Spleen (tissue), 11 donors: ENCODE results near the gene FITM1. TPM values are rescaled to one million over a fixed set of nuclear protein-coding genes. Genes with fewer than 3 reads are reported as not detected.

Experiments used
- DNase-seq: peaks from one replicate; pipeline ENCODE4 v3.0.0-alpha.2; 2020
- H3K27ac ChIP-seq, 8 donors: fragments of 200-600 bp; sonication (generic) in 7 of 8; 1 replicate in 4 of 8; 2 replicates in 4 of 8; pipeline versions ENCODE4 v1.5.0 to v1.8.0; 2016 to 2021; ENCODE audit warnings: inconsistent platforms in 4 of 8, mild to moderate bottlenecking in 4 of 8, moderate library complexity in 1 of 8
- H3K27me3 ChIP-seq, 7 donors: fragments of 200-600 bp; sonication (generic) in 6 of 7; replicated peaks in 1 of 7; 1 replicate in 4 of 7; 2 replicates in 3 of 7; pipeline versions ENCODE4 v1.5.0 to v1.8.0; 2016 to 2021; ENCODE audit warnings: inconsistent platforms in 3 of 7, mild to moderate bottlenecking in 1 of 7
- H3K36me3 ChIP-seq, 6 donors: fragments of 200-600 bp; sonication (generic) in 5 of 6; 1 replicate in 4 of 6; 2 replicates in 2 of 6; pipeline versions ENCODE4 v1.5.0 to v1.8.0; 2016 to 2021; ENCODE audit warnings: inconsistent platforms in 2 of 6
- H3K4me1 ChIP-seq, 6 donors: fragments of 200-600 bp; sonication (generic) in 5 of 6; 1 replicate in 3 of 6; 2 replicates in 3 of 6; pipeline versions ENCODE4 v1.5.0 to v1.8.0; 2016 to 2021; ENCODE audit warnings: inconsistent platforms in 3 of 6
- H3K4me3 ChIP-seq, 8 donors: fragments of 200-600 bp; sonication (generic) in 7 of 8; 1 replicate in 4 of 8; 2 replicates in 4 of 8; pipeline versions ENCODE4 v1.5.0 to v1.8.0; 2016 to 2021; ENCODE audit warnings: inconsistent platforms in 4 of 8, mild to moderate bottlenecking in 4 of 8, moderate library complexity in 2 of 8
- H3K9me3 ChIP-seq, 8 donors: fragments of 200-600 bp; sonication (generic) in 7 of 8; 1 replicate in 4 of 8; 2 replicates in 4 of 8; pipeline versions ENCODE4 v1.5.0 to v1.8.0; 2016 to 2021; ENCODE audit warnings: inconsistent platforms in 4 of 8
- CTCF ChIP-seq, 11 experiments: fragments of 200-600 bp in 7 of 11; fragments of 450-650 bp in 4 of 11; sonication (generic) in 4 of 11; IDR thresholded peaks in 8 of 11; conservative IDR thresholded peaks in 3 of 11; 1 replicate in 7 of 11; 2 replicates in 4 of 11; pipeline versions ENCODE4 v1.4.0 to v1.8.0; 2016 to 2021; ENCODE audit warnings: antibody characterized with exemption in 11 of 11, inconsistent platforms in 4 of 11, mild to moderate bottlenecking in 1 of 11
- POLR2A ChIP-seq, 3 donors: fragments of 450-650 bp; IDR thresholded peaks; one replicate each; pipeline ENCODE4 v1.5.1; 2017; ENCODE audit warnings: antibody characterized with exemption in 3 of 3, mild to moderate bottlenecking in 1 of 3
- POLR2AphosphoS5 ChIP-seq, 3 donors: sonication (generic); formaldehyde crosslinking; IDR thresholded peaks; one replicate each; pipeline ENCODE4 v1.5.1; 2017; ENCODE audit warnings: antibody characterized with exemption in 3 of 3
- WGBS, 5 donors: extraction: QIAGEN DNeasy Blood & Tissue Kit in 3 of 5; methylation state at CpG; one replicate each; pipeline versions ENCODE4 v1.1.5 to v1.1.7; 2013 to 2018; 5-methylcytosine and 5-hydroxymethylcytosine counted together
- intact Hi-C: fragments of 100-400 bp; cut with DNase I; formaldehyde crosslinking; loops from one replicate; pipeline ENCODE4 v1.15.0; 2023; ENCODE audit warnings: low total_unique reads
- polyA plus RNA-seq, 3 donors: library from polyadenylated mRNA; stranded (reverse); fragments of 200-250 nt; gene quantifications; one replicate each; pipeline ENCODE4 v1.2.1, GENCODE V29; 2013
- total RNA-seq, 7 donors: library from RNA; depleted of rRNA in 3 of 7; stranded (reverse); fragments of >200 nt in 3 of 7; fragmentation: NEBNext Ultra II Directional in 4 of 7; extraction: Animal tissue kit (Norgen Biotek cat#: 25700) in 4 of 7; gene quantifications; one replicate each; pipeline versions ENCODE4 v1.1.0 to v1.2.1, GENCODE V29; 2016 to 2021
- donor health status: healthy with polysubstance abuse.
- donor health status: DM: no; HTN: no; CAD: no; lungs with moderate emphysema.
- donor health status: DM: no; HTN: no; CAD: no.
- donor health status: Bipolar disorder and iron deficiency.
- donor health status: healthy.
- donor health status: DM: no; HTN: no; CAD: no.
- donor health status: DM: yes; HTN: yes; CAD: no.

Gene FITM1
- total and polyA plus RNA-seq, 10 donors = 3.7 to 12.9 (median 8.7) TPM

DNA sequence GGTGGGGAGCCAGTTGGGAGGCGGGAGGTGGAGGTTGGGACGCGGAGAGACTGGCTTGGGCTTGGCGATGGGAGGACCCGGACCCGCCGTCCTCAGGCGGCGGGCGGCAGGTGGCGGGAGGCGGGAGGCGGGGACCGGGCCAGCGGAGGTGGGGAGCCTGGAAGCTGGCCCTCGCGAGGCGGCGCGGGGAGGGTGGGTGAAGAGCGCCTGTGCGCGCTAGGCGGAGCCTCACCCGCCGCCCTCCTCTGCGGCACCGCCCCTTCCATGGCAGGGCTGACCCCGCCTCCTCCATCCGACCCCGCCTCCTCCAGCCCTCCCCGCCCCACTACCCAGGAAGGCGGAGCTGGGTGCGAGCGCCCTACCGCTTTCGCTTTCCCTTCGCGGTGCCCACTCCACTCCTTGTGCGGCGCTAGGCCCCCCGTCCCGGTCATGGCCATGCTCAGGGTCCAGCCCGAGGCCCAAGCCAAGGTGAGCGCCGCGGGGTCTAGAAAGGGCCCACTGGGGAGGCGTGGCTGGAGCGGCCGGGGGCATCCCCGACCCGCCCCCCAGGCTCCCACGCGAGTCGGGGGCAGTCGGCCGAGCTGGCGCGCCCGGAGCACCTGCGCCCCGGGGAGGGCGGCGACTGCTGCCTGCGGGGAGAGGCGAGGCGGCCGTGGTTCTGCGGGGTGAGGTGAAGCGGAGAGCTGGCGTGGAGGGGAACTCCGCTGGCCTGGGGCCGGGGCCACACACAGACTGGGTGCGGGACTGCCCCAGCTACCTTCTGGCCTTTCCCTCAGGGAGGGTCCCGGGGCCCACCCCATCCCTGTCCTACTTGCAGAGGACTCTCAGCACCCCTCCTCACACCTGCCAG lies 5.6 kb downstream of the FITM1 start, which contains the start of gene PSME1:
TSS of gene PSME1 (plus strand) at position 361 of the 850 bp plus-strand sequence. CDS start at position 430, 69 bp downstream.
- H3K27ac ChIP-seq = peak within 1 kb of the TSS; percentile 92 to 99 (median 97)
- intact Hi-C loops = no loop called here
- H3K4me1 ChIP-seq = peaks cover 40 to 87% (median 66%) of the 10 kb centered on the region in 6 donors
- TF ChIP-seq POLR2AphosphoS5 (IDR thresholded peaks at IDR 0.05) (peak; percentile 91 to 94 (median 94)), CTCF (IDR thresholded peaks at IDR 0.05 in 8 of 11, conservative IDR thresholded peaks at IDR 0.05 in 3 of 11) (peak in 6 of 11 experiments; percentile 15 to 63 (median 29)), POLR2A (IDR thresholded peaks at IDR 0.05) (peak in 1 of 3 donors; percentile 44)
- peak; percentile 99 for DNase-seq
- peak within 1 kb of the TSS; percentile 72 to 98 (median 92) for H3K4me3 ChIP-seq
- no peaks in the 10 kb centered on the region for H3K9me3 ChIP-seq
- 0 to 1% (median 1%) methylated on average over 45 to 75 of the region's 75 CpGs for WGBS, 5 donors
- H3K27me3 ChIP-seq = no peaks in the 10 kb centered on the region
- peaks cover 3 to 36% (median 25%) of the 10 kb centered on the region in 6 donors for H3K36me3 ChIP-seq

DNA sequence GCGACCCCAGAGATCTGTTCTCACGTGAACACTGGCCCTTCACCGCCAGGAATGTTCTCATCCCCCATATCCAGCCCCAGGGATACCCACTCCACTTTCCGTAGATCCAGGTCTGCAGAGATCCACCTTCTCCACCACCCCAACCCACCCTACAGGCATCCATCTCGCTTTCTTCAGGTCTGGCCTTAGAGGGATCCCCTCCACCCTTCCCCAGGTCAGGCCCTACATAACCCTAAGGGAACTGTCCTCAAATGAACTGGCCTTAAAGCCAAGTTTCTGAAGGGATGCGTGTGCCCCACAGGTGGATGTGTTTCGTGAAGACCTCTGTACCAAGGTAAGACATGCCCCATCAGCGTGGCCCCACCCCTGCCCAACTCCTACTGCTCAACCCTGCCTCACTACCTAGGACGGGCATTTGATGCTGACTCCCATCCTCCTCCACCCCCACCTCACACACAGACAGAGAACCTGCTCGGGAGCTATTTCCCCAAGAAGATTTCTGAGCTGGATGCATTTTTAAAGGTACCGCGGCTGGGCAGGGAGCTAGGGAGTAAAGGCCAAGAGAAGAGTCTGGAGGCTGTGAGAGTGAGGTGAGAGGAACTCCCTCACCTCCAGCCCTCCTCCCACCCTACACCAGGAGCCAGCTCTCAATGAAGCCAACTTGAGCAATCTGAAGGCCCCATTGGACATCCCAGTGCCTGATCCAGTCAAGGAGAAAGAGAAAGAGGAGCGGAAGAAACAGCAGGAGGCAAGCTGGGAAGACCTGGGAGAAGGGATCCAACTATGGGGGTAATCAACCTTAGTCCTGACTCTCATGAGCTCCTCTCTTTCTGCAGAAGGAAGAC lies 6.4 kb downstream of the FITM1 start:
- no peak for TF ChIP-seq CTCF (IDR thresholded peaks at IDR 0.05 in 8 of 11, conservative IDR thresholded peaks at IDR 0.05 in 3 of 11)
- peak overlapping the region; percentile 72 to 98 (median 92) for H3K4me3 ChIP-seq
- H3K27ac ChIP-seq = peak overlapping the region; percentile 92 to 99 (median 97)
- H3K9me3 ChIP-seq = no peaks in the 10 kb centered on the region
- peaks cover 3 to 36% (median 25%) of the 10 kb centered on the region in 6 donors for H3K36me3 ChIP-seq
- no peaks in the 10 kb centered on the region for H3K27me3 ChIP-seq
- DNase-seq = peak; percentile 76
- WGBS, 5 donors = 28 to 44% (median 32%) methylated on average over 13 of the region's 13 CpGs
- intact Hi-C loops = no loop called here
- H3K4me1 ChIP-seq = peaks cover 40 to 82% (median 63%) of the 10 kb centered on the region in 6 donors

DNA sequence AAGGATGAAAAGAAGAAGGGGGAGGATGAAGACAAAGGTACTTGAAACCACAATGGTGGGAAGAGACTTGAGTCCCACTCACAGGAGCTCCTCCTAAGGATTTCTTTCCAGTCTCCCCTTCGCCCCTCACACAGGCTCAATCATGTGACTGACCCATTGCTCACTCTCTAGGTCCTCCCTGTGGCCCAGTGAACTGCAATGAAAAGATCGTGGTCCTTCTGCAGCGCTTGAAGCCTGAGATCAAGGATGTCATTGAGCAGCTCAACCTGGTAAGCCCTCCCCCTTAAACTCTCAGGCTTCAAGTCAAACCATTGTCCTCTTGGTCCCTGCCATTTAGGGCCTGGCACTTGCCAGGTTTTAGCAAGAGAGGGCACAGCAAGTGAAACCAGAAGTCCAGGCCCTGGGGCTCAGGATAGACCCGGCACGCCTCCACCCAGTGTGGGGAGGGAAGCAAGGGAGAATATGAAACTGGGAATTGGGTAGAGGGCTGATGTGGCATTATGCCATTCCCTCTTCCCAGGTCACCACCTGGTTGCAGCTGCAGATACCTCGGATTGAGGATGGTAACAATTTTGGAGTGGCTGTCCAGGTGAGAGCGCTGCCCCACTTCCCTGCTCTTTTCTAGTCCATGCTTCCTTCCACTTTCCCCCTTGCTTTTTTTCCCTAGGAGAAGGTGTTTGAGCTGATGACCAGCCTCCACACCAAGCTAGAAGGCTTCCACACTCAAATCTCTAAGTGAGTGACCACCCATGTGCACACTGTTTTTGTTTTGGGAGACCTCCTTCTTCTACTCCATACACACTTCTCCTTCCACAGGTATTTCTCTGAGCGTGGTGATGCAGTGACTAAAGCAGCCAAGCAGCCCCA lies 7.3 kb downstream of the FITM1 start:
- TF ChIP-seq POLR2AphosphoS5 (IDR thresholded peaks at IDR 0.05) (no peak), CTCF (IDR thresholded peaks at IDR 0.05 in 8 of 11, conservative IDR thresholded peaks at IDR 0.05 in 3 of 11) (no peak), POLR2A (IDR thresholded peaks at IDR 0.05) (no peak)
- Histone ChIP-seq H3K4me1 (peaks cover 41 to 82% (median 63%) of the 10 kb centered on the region in 6 donors), H3K9me3 (no peaks in the 10 kb centered on the region), H3K27ac (peak overlapping the region in 5 of 8 donors; percentile 92 to 99 (median 97)), H3K27me3 (no peaks in the 10 kb centered on the region), H3K36me3 (peaks cover 3 to 38% (median 25%) of the 10 kb centered on the region in 6 donors), H3K4me3 (peak overlapping the region in 4 of 8 donors; percentile 11 to 97 (median 82))
- WGBS, 5 donors = 86 to 94% (median 88%) methylated on average over 8 of the region's 8 CpGs
- intact Hi-C loops = no loop called here
- DNase-seq = peak; percentile 69
